ENCODE results near the gene CCDC27.
"Not testable (repeated sequence)": the region's sequence is repeated elsewhere in the genome, so short reads cannot be mapped to it uniquely, and the experiment has no call there.

The CCDC27 gene

DNA sequence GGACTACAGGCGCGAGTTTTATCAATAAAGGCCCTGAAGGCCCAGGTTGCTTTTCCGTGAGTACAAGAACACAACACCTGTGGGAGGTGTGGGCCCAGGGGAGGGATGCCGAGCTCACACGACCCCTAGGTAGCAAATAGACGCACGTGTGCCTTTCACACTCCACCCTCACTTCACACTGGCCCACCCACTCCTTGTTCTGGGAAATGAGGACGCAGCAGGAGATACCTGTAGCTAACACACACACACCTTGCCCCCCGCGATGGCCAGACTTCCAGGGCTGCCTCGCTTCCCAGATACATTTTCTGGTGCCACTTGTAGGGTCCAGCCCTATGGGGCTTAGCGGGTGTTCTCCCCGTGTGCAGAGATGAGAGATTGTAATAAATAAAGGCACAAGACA, 4.3 kb upstream of the CCDC27 start:
- peak overlapping the region; percentile 64 for H3K4me3 ChIP-seq (ENCODE audit: low read depth, low read length)
- H3K27ac ChIP-seq, result no peak overlapping the region

DNA sequence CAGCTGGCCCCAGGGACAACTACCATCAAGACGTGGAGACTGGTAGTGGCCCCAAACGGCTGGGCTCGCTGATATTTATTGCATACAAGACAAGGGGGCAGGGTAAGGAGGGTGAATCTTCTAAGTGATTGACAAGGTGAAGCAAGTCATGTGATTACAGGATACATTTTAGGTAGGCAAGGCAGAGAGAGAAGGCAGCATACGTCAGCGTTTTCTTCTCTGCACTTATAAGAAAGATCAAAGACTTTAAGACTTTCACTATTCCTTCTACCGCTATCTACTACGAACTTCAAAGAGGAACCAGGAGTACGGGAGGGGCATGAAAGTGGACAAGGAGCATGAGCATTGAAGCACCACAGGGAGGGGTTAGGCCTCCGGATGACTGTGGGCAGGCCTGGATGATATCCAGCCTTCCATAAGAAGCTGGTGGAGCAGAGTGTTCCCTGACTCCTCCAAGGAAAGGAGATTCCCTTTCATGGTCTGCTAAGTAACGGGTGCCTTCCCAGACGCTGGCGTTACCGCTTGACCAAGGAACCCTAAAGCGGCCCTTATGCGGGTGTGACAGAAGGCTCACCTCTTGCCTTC, 3.8 kb upstream of the CCDC27 start:
- H2AFZ ChIP-seq; H3K4me1 ChIP-seq; H3K4me2 ChIP-seq (ENCODE audit: low read length); H3K27ac ChIP-seq; H3K9me3 ChIP-seq (ENCODE audit: control insufficient read depth, low read length); H3K27me3 ChIP-seq (ENCODE audit: control insufficient read depth, insufficient read depth, low read length); H3K79me2 ChIP-seq; H3K4me3 ChIP-seq (ENCODE audit: low read depth, low read length); H3K36me3 ChIP-seq (ENCODE audit: control insufficient read depth, insufficient read depth, low read length); H3K9ac ChIP-seq: not testable (repeated sequence)

More for the DNA sequence above, 4.3 kb upstream of the CCDC27 start:
- H3K79me2 ChIP-seq, result no peaks in the 10 kb centered on the region
- TF ChIP-seq, protein P1, sequence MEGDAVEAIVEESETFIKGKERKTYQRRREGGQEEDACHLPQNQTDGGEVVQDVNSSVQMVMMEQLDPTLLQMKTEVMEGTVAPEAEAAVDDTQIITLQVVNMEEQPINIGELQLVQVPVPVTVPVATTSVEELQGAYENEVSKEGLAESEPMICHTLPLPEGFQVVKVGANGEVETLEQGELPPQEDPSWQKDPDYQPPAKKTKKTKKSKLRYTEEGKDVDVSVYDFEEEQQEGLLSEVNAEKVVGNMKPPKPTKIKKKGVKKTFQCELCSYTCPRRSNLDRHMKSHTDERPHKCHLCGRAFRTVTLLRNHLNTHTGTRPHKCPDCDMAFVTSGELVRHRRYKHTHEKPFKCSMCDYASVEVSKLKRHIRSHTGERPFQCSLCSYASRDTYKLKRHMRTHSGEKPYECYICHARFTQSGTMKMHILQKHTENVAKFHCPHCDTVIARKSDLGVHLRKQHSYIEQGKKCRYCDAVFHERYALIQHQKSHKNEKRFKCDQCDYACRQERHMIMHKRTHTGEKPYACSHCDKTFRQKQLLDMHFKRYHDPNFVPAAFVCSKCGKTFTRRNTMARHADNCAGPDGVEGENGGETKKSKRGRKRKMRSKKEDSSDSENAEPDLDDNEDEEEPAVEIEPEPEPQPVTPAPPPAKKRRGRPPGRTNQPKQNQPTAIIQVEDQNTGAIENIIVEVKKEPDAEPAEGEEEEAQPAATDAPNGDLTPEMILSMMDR (IDR thresholded peaks at IDR 0.05), result no peak
- H3K9me3 ChIP-seq (ENCODE audit: control insufficient read depth, low read length), result no peaks in the 10 kb centered on the region
- peak overlapping the region; percentile 73 for H3K4me2 ChIP-seq (ENCODE audit: low read length)
- peak overlapping the region; percentile 73 for H2AFZ ChIP-seq
- no peaks in the 10 kb centered on the region for H3K4me1 ChIP-seq
- no peak overlapping the region for H3K9ac ChIP-seq
- H3K36me3 ChIP-seq (ENCODE audit: control insufficient read depth, insufficient read depth, low read length), result no peaks in the 10 kb centered on the region
- no peaks in the 10 kb centered on the region for H3K27me3 ChIP-seq (ENCODE audit: control insufficient read depth, insufficient read depth, low read length)

DNA sequence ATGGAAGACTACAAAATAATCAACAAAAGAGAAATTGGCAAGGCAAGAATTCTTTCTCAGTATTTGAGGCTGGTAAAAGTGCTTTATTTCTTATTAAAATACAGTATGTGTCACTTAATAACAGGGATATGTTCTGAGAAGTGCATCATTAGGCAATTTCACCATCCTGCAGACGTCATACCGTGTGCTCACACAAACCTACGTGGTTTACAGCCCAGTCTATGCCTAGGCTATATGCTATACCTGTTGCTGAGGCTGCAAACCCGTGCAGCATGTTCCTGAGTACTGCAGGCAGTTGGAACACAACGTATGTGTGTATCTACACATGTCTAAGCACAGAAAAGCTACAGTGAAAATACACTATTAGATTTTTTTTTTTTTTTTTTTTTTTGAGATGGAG, 2.7 kb upstream of the CCDC27 start:
- no peak overlapping the region for H3K27ac ChIP-seq
- H3K36me3 ChIP-seq (ENCODE audit: control insufficient read depth, insufficient read depth, low read length), result no peaks in the 10 kb centered on the region
- H3K4me3 ChIP-seq (ENCODE audit: low read depth, low read length), result no peak overlapping the region
- no peaks in the 10 kb centered on the region for H3K27me3 ChIP-seq (ENCODE audit: control insufficient read depth, insufficient read depth, low read length)
- H3K9me3 ChIP-seq (ENCODE audit: control insufficient read depth, low read length), result no peaks in the 10 kb centered on the region
- no peaks in the 10 kb centered on the region for H3K4me1 ChIP-seq
- no peaks in the 10 kb centered on the region for H3K79me2 ChIP-seq
- H3K4me2 ChIP-seq (ENCODE audit: low read length), result no peak overlapping the region
- no peak overlapping the region for H2AFZ ChIP-seq
- TF ChIP-seq, protein P1 (IDR thresholded peaks at IDR 0.05), result no peak
- H3K9ac ChIP-seq, result no peak overlapping the region

DNA sequence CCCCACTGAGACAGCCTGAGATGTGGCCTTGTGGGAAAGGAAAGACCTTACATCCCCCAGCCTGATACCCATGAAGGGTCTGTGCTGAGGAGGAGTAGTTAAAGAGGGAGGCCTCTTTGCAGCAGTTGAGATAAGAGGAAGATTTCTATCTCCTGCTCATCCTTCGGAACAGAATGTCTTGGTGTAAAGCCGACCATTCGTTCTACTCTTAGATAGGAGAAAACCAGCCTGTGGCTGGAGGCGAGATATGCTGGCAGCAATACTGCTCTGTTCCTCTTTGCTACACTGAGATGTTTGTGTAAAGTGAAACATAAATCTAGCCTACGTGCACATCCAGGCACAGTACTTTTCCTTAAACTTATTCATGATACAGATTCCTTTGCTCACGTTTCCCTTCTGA, 1.5 kb upstream of the CCDC27 start:
- TF ChIP-seq, protein P1 (IDR thresholded peaks at IDR 0.05), result no peak
- H2AFZ ChIP-seq, result no peak overlapping the region
- H3K79me2 ChIP-seq, result no peaks in the 10 kb centered on the region
- no peaks in the 10 kb centered on the region for H3K27me3 ChIP-seq (ENCODE audit: control insufficient read depth, insufficient read depth, low read length)
- H3K36me3 ChIP-seq (ENCODE audit: control insufficient read depth, insufficient read depth, low read length), result no peaks in the 10 kb centered on the region
- H3K4me2 ChIP-seq (ENCODE audit: low read length), result no peak overlapping the region
- H3K27ac ChIP-seq, result no peak overlapping the region
- no peak overlapping the region for H3K9ac ChIP-seq
- no peaks in the 10 kb centered on the region for H3K4me1 ChIP-seq
- no peak overlapping the region for H3K4me3 ChIP-seq (ENCODE audit: low read depth, low read length)
- H3K9me3 ChIP-seq (ENCODE audit: control insufficient read depth, low read length), result no peaks in the 10 kb centered on the region

DNA sequence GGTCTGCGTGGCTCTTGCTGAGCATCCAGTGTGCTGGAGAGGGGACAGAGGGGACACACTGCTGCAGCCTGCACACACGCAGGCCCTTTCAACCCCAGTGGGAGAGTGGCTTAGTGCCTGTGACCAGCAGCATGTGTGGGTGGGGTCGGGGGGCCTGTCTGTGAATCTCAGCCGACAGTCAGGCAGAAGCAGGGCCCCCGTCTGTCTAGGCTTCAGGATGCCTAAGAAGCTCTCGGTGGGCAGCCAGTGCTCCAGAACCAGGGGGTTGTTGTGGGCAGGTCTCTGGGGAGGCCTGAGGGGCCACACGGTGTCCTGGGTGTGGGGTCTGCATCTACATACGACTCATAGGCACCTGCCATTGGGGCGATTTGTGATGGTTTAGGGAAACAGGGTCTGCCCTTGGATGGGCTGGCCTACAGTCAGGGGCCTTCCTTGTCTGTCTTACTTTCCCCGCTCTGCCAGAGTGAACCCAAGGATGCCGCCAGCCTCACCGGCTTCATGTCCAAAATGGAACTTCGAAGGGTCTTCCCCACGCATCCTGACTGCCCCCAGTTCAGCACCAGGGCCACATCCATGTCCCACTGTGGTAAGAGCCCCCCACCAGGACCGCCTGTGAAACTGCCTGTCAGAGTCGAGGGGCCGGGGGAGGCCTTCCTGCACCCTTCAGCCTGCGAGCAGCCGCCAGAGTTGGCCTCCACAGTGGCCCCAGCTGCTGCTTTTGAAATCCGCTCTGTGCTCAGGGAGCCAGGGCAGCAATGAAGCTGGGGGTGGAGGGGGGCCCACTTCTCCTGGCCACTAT, 1.6 kb downstream of the CCDC27 start:
- Histone ChIP-seq H3K9me3 (ENCODE audit: control insufficient read depth, low read length) (no peaks in the 10 kb centered on the region), H3K4me3 (ENCODE audit: low read depth, low read length) (no peak overlapping the region), H3K9ac (no peak overlapping the region), H3K27ac (no peak overlapping the region), H2AFZ (no peak overlapping the region), H3K27me3 (ENCODE audit: control insufficient read depth, insufficient read depth, low read length) (no peaks in the 10 kb centered on the region), H3K4me2 (ENCODE audit: low read length) (no peak overlapping the region), H3K4me1 (no peaks in the 10 kb centered on the region), H3K79me2 (no peaks in the 10 kb centered on the region), H3K36me3 (ENCODE audit: control insufficient read depth, insufficient read depth, low read length) (no peaks in the 10 kb centered on the region)
- TF ChIP-seq, protein P1 (IDR thresholded peaks at IDR 0.05), result no peak
